ENCODE data around the gene MYO5A. TPM values are rescaled to one million over a fixed set of nuclear protein-coding genes. Genes with fewer than 3 reads are reported as not detected.

The MYO5A gene
- total and polyA plus RNA-seq, 10 of the 15 experiments (the other 5 are each of a cell fraction or from before 2014, with no cell fraction given), result 4.2 to 42.9 (median 31.1) TPM

DNA sequence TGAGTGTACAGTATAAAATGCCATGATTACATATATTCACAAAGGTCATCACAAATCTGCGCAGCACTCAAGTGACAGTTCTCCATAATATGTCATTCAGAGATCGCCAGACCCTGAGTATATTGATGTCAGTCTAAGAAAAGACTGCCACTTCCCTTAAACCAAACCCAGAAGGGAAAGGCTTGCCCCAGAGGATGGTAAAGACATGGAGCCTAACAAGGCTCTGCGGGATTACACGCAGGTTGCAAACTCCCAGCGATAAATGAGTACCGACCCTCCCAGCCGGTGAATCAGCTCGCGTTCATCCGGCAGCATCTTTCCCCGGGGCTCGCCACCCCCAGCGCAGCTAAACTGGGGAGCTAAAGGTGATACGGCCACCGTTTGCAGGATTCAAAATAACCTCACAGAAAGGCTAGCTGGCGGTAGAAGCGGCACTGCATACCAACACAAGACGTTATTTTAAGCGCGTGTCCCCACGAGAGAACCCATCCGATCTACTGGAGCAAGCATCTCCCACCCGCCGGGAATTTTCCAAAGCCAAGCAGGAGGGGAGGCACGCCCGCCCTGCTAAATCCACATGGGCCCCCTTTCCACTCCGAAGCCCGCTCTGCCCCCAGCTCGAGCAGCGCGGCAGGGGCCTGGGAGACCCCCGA, 643 bp downstream of the MYO5A start (continued):
- no peak for TF ChIP-seq ZNF384 (IDR thresholded peaks at IDR 0.05; ENCODE audit: borderline replicate concordance, low read depth, low read length)
- TF ChIP-seq USF2 (IDR thresholded peaks at IDR 0.05; ENCODE audit: borderline replicate concordance, low read depth, low read length), result no peak
- TF ChIP-seq SREBF2 (IDR thresholded peaks at IDR 0.05; ENCODE audit: low read length), result no peak
- no peak for TF ChIP-seq CHD4 (IDR thresholded peaks at IDR 0.05)
- TF ChIP-seq KAT2A (conservative IDR thresholded peaks at IDR 0.05; ENCODE audit: control insufficient read depth, low read depth, low read length), result no peak
- no peak for TF ChIP-seq CHD1 (IDR thresholded peaks at IDR 0.05; ENCODE audit: low read depth, low read length)
- TF ChIP-seq, protein P1, sequence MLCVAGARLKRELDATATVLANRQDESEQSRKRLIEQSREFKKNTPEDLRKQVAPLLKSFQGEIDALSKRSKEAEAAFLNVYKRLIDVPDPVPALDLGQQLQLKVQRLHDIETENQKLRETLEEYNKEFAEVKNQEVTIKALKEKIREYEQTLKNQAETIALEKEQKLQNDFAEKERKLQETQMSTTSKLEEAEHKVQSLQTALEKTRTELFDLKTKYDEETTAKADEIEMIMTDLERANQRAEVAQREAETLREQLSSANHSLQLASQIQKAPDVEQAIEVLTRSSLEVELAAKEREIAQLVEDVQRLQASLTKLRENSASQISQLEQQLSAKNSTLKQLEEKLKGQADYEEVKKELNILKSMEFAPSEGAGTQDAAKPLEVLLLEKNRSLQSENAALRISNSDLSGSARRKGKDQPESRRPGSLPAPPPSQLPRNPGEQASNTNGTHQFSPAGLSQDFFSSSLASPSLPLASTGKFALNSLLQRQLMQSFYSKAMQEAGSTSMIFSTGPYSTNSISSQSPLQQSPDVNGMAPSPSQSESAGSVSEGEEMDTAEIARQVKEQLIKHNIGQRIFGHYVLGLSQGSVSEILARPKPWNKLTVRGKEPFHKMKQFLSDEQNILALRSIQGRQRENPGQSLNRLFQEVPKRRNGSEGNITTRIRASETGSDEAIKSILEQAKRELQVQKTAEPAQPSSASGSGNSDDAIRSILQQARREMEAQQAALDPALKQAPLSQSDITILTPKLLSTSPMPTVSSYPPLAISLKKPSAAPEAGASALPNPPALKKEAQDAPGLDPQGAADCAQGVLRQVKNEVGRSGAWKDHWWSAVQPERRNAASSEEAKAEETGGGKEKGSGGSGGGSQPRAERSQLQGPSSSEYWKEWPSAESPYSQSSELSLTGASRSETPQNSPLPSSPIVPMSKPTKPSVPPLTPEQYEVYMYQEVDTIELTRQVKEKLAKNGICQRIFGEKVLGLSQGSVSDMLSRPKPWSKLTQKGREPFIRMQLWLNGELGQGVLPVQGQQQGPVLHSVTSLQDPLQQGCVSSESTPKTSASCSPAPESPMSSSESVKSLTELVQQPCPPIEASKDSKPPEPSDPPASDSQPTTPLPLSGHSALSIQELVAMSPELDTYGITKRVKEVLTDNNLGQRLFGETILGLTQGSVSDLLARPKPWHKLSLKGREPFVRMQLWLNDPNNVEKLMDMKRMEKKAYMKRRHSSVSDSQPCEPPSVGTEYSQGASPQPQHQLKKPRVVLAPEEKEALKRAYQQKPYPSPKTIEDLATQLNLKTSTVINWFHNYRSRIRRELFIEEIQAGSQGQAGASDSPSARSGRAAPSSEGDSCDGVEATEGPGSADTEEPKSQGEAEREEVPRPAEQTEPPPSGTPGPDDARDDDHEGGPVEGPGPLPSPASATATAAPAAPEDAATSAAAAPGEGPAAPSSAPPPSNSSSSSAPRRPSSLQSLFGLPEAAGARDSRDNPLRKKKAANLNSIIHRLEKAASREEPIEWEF (IDR thresholded peaks at IDR 0.05; ENCODE audit: insufficient replicate concordance, low read depth, low read length), result no peak
